Fibroblast of skin of scalp (primary cell): ENCODE measurements around the gene UFC1.

Experiments
- DNase-seq: peaks from one replicate; pipeline ENCODE4 v3.0.0-alpha.2; 2013

The UFC1 gene

GRCh38 chr1:161137881-161138280 lies 15.9 kb upstream of the UFC1 start:
- DNase-seq, result no peak

DNA sequence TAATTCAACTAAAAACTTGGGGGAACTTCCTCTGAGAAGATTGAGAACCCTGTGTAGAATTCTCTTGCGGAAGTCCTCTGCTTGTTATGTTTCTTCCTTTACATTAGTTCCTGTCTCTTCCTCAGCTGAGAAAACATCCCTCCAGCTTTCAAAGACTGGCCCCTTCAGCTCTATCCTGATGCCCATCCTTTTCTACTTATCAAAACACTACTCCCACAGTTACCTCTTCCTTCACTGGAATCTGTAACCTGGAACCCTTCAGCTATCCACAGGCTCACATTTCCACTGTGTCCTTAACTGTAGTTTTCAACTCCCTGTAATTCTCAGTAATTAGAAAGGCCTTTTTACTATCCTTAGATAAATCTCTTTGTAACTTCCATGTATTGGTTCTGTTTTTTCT lies 15.3 kb upstream of the UFC1 start:
- DNase-seq, result no peak

GRCh38 chr1:161139766-161140165 lies 14.0 kb upstream of the UFC1 start:
- DNase-seq, result peak; percentile 51

- DNase-seq, result no peak
Measured at GRCh38 chr1:161140755-161141400, 12.9 kb upstream of the UFC1 start.

DNA sequence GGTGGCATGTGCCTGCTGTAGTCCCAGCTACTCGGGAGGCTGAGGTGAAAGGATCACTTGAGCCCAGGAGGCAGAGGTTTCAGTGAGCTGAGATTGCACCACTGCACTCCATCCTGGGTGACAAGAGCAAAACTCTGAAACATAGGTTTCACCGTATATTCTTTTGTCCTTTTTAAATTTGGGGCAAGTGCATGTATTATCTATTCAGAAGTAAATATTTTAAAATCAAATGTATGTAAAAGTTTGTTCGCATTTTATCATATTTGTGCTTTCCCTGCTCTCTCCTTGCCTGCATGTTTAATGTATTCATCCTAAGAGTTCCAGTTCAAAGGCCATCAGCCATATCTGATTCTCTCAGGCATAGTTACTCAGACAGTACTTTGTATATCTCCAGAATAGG lies 7.9 kb upstream of the UFC1 start:
- no peak for DNase-seq

DNA sequence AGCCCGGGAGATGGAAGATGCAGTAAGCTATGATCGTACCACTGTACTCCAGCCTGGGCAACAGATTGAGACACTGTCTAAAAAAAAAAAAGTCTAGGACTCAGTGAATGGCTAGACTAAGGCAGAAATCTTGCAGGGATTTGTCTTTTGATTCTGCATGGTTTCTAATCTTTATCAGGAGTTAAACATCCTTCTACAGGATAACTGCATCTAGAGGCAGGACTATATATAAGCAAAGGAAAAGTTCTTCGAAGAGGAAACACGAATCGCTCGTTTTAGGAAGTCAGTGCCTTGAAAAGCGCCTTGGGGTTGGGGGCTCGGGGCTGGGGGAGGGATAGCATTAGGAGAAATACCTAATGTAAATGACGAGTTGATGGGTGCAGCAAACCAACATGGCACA lies 602 bp upstream of the UFC1 start:
- DNase-seq, result no peak

DNA sequence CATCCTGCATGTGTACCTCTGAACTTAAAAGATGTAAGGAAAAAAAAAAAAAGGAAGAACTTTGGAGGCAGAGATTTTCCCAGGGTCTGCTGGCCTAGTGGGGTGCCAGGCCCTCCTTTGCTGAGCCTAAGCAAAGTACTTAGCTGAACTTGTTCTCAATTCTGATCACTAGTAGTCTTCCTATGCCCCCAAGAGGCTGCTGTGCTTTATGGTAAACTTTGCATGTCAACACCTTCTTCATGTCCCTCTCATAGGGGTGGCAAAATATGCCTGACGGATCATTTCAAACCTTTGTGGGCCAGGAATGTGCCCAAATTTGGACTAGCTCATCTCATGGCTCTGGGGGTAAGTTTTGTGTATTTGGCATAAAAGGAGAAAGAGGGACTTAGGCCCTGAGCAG lies 4.1 kb downstream of the UFC1 start:
- no peak for DNase-seq

- no peak for DNase-seq
Measured at GRCh38 chr1:161158316-161159010, 4.7 kb downstream of the UFC1 start.

GRCh38 chr1:161159087-161159912 lies 5.5 kb downstream of the UFC1 start, which contains the start of gene USP21:
Gene USP21 (plus strand): TSS chr1:161159500. CDS start chr1:161160641, 1,141 bp downstream.
- DNase-seq, result peak; percentile 90

DNA sequence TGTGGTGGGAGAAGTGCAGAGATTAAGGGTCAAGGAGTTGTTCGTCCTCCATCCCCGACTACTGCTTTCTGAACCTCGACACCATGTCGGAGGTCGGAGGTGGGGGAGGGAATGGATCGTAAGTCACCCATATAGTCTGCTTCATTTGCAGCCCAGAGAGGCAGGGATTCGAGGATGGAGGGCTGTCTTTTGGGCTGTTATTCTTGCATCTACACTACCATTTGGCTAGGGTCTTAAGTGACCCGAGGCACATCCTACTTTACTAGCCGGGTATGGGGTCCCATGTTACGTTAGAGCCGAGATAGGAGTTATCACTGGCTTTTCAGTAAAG lies 6.1 kb downstream of the UFC1 start:
- DNase-seq, result no peak

DNA sequence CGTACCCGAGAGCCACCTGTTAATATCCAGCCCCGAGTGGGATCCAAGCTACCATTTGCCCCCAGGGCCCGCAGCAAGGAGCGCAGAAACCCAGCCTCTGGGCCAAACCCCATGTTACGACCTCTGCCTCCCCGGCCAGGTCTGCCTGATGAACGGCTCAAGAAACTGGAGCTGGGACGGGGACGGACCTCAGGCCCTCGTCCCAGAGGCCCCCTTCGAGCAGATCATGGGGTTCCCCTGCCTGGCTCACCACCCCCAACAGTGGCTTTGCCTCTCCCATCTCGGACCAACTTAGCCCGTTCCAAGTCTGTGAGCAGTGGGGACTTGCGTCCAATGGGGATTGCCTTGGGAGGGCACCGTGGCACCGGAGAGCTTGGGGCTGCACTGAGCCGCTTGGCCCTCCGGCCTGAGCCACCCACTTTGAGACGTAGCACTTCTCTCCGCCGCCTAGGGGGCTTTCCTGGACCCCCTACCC lies 6.9 kb downstream of the UFC1 start:
- no peak for DNase-seq

DNA sequence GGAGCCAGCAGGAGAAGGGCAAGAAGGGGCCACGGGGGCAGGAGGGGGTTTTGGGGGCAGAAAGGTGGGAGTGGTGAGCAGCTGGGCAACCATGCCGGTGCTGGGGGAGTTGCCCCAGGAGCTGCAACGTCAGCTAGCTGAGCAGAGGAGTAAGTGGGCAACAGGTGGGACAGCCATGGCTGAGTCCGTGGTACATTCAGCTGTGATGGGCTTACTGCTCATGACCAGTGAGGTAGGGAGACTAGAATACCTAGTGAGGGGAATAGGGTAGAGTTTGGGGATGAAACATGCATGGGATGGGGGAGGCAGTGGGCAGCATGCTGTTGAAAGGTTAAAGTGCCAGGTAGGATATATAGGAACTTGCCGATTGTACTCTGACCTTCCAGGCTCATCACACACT lies 7.9 kb downstream of the UFC1 start:
- no peak for DNase-seq

- DNase-seq, result no peak
Measured at GRCh38 chr1:161162052-161162451, 8.3 kb downstream of the UFC1 start.

- no peak for DNase-seq
Measured at GRCh38 chr1:161162806-161163205, 9.0 kb downstream of the UFC1 start.

- DNase-seq, result no peak
Measured at GRCh38 chr1:161163793-161164192, 10.0 kb downstream of the UFC1 start.

DNA sequence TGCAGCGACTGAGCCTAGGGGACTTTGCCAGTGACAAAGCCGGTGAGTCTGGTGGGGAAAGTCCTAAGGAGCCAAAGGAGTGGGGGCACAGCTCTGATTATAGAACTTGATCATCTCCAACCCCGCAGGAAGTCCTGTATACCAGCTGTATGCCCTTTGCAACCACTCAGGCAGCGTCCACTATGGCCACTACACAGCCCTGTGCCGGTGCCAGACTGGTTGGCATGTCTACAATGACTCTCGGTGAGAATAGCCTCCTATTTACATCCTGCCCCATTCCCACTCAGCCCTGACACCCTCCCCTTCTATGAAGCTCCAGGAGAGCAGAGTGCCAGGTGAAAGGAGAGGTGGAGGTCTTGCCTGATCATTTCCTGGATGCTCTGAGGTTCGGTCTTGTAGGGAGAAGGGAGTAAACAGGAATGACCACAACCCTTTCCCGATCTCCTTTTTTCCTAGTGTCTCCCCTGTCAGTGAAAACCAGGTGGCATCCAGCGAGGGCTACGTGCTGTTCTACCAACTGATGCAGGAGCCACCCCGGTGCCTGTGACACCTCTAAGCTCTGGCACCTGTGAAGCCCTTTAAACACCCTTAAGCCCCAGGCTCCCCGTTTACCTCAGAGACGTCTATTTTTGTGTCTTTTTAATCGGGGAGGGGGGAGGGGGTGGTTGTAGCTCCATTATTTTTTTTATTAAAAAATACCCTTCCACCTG lies 11.3 kb downstream of the UFC1 start:
- DNase-seq, result no peak

DNA sequence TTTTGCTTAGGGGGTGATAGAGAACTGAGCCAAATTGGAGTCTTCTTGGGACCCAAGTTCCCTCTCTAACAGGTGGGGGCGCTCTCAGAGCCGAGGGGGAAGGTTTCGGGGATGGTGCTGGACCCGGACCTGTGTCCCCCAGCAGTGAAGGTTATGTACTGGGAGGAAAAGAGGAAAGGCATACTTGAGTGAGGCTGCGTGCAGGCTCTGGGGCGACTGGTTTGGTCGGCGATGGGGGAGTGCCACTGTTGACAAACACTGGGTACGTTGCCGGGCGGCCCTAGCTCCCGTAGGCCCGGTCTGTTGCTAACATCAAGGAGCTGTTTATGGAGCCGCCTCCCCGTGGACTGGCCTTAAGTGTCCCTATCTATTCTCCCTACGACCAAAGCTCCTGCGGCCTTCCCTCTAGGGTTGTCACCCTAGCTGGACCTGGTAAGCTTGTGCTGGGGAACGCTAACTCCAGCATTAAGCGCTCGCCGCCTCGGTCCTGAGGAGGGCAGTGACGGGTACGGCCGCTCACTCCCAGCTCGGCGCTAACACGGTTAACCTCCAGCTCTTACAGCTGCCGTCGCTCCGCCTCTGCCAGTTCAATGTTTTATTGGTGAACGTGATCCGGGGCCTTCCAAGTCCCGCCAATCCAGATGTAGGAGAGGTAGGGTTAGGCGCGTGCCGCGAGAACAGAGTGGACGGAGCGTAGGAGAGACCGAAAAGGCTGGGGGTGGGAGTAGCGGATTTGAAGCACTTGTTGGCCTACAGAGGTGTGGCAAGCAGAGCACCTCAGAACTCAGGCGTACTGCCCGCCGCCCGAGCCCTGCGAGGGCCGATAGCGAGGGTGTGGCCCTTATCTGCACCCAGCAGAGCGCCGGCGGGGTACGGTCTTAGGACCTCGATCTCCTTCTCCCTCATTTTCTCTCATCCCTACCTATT lies 12.2 kb downstream of the UFC1 start, which contains the start of gene PPOX:
PPOX (plus strand) TSS at position 685 of the 927 bp plus-strand sequence. CDS start 422 bp downstream, outside the sequence.
- DNase-seq, result peak; percentile 97

GRCh38 chr1:161166669-161167548 lies 13.1 kb downstream of the UFC1 start:
- DNase-seq, result no peak

DNA sequence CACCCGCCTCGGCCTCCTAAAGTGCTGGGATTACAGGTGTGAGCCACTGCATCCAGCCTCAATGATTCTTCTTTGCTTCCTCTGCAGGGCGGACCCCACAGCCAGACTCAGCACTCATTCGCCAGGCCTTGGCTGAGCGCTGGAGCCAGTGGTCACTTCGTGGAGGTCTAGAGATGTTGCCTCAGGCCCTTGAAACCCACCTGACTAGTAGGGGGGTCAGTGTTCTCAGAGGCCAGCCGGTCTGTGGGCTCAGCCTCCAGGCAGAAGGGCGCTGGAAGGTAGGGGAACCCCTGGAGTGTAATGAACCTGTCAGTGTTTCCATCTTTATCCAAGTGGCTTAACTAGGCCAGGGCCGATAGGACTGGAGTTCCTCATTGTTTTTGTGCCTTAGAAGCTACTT lies 15.1 kb downstream of the UFC1 start:
- DNase-seq, result no peak

GRCh38 chr1:161171191-161171590 lies 17.4 kb downstream of the UFC1 start:
- DNase-seq, result no peak

DNA sequence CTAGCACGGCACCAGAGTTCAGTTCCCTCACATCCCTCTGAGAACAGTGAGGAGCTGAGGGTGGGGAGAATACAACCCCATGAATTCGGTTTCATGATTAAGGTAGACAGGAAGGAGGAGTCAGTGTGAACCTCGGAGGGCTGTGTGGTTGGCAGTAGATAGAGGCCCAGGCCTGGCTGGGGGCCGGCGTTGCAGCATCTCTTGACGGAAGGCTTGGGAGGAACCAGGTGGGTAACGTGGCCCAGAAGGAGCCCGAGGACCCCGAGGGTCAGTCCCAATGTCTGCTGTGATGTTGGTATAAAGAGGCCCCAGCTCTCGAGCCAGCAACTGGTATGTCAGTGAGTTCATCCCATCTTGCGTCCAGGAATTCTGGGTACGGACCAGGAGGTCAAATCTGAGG lies 17.9 kb downstream of the UFC1 start:
- DNase-seq, result no peak
